ENCODE measurements around the gene POLR3GL.
"Not testable (repeated sequence)": the region's sequence is repeated elsewhere in the genome, so short reads cannot be mapped to it uniquely, and the experiment has no call there.

POLR3GL gene

GRCh38 chr1:145964328-145965118 is at the start of gene POLR3GL, which contains the start of gene ANKRD34A:
TSS of gene POLR3GL (plus strand) at chr1:145964690. CDS start at chr1:145974866, 10,176 bp downstream.
TSS of gene ANKRD34A (minus strand) at chr1:145964575. CDS start at chr1:145961759, 2,816 bp downstream.
- peak; percentile 92 for DNase-seq

GRCh38 chr1:145916745-145917144 is 47.7 kb upstream of the POLR3GL start:
- no peak for DNase-seq

GRCh38 chr1:145917595-145917994 is 46.9 kb upstream of the POLR3GL start:
- no peak for DNase-seq

GRCh38 chr1:145918144-145918991 is 46.1 kb upstream of the POLR3GL start, which contains the start of gene PEX11B:
TSS of gene PEX11B (minus strand) at chr1:145918717. CDS start at chr1:145918688, 29 bp downstream.
- DNase-seq, result peak; percentile 92

- DNase-seq, result peak; percentile 32
Observed at GRCh38 chr1:145918992-145919939, 45.2 kb upstream of the POLR3GL start.

- not testable (repeated sequence) for DNase-seq
Observed at GRCh38 chr1:145920297-145920696, 44.2 kb upstream of the POLR3GL start.

- DNase-seq, result peak; percentile 39
Observed at GRCh38 chr1:145922266-145922665, 42.2 kb upstream of the POLR3GL start.

GRCh38 chr1:145926686-145927062 is 37.8 kb upstream of the POLR3GL start:
- no peak for DNase-seq

GRCh38 chr1:145927063-145927886 is 37.2 kb upstream of the POLR3GL start, which contains the start of gene RBM8A:
TSS of gene RBM8A (minus strand) at chr1:145927484. CDS start at chr1:145927426, 58 bp downstream.
- DNase-seq, result peak; percentile 98

- no peak for DNase-seq
Observed at GRCh38 chr1:145927916-145928643, 36.4 kb upstream of the POLR3GL start.

GRCh38 chr1:145932522-145933009 is 31.9 kb upstream of the POLR3GL start:
- DNase-seq, result peak; percentile 77

GRCh38 chr1:145935708-145936107 is 28.8 kb upstream of the POLR3GL start:
- no peak for DNase-seq

GRCh38 chr1:145936247-145936646 is 28.2 kb upstream of the POLR3GL start:
- no peak for DNase-seq

GRCh38 chr1:145937436-145937835 is 27.1 kb upstream of the POLR3GL start:
- no peak for DNase-seq

GRCh38 chr1:145942405-145942804 is 22.1 kb upstream of the POLR3GL start:
- no peak for DNase-seq

- DNase-seq, result no peak
Observed at GRCh38 chr1:145942871-145943270, 21.6 kb upstream of the POLR3GL start.

GRCh38 chr1:145944532-145944931 is 20.0 kb upstream of the POLR3GL start:
- DNase-seq, result no peak

GRCh38 chr1:145946477-145946986 is 18.0 kb upstream of the POLR3GL start:
- no peak for DNase-seq

GRCh38 chr1:145947551-145947950 is 16.9 kb upstream of the POLR3GL start:
- DNase-seq, result no peak

- DNase-seq, result no peak
Observed at GRCh38 chr1:145949219-145949618, 15.3 kb upstream of the POLR3GL start.
